ENCODE results near the gene ADGRD1.

ADGRD1 gene

DNA sequence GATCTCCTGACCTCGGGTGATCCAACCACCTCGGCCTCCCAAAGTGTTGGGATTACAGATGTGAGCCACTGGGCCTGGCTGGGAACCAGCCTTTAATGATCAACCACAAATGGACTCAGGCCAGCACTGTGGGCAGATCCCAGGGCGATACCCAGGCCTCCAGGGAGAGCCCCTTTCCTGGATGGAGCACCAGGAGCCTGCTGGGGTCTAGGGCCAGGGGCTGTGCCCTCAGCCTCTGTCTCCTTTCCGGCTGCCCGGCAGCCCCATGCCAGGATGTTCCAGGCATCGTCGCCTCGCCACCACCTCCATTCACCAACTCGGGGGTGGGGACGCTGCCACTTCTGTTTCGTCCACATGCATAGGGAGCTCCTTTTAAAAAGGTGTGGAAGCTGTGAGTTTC is 2.3 kb downstream of the ADGRD1 start:
- DNase-seq (ENCODE audit: low read depth in 2 of 2), result no peak
- H3K4me3 ChIP-seq (replicated peaks in 1 of 2; ENCODE audit: low read depth in 2 of 2, low read length in 2 of 2), result no peak overlapping the region
- TF ChIP-seq, protein P1, sequence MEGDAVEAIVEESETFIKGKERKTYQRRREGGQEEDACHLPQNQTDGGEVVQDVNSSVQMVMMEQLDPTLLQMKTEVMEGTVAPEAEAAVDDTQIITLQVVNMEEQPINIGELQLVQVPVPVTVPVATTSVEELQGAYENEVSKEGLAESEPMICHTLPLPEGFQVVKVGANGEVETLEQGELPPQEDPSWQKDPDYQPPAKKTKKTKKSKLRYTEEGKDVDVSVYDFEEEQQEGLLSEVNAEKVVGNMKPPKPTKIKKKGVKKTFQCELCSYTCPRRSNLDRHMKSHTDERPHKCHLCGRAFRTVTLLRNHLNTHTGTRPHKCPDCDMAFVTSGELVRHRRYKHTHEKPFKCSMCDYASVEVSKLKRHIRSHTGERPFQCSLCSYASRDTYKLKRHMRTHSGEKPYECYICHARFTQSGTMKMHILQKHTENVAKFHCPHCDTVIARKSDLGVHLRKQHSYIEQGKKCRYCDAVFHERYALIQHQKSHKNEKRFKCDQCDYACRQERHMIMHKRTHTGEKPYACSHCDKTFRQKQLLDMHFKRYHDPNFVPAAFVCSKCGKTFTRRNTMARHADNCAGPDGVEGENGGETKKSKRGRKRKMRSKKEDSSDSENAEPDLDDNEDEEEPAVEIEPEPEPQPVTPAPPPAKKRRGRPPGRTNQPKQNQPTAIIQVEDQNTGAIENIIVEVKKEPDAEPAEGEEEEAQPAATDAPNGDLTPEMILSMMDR (IDR thresholded peaks at IDR 0.05; ENCODE audit: low read depth, low read length), result no peak

DNA sequence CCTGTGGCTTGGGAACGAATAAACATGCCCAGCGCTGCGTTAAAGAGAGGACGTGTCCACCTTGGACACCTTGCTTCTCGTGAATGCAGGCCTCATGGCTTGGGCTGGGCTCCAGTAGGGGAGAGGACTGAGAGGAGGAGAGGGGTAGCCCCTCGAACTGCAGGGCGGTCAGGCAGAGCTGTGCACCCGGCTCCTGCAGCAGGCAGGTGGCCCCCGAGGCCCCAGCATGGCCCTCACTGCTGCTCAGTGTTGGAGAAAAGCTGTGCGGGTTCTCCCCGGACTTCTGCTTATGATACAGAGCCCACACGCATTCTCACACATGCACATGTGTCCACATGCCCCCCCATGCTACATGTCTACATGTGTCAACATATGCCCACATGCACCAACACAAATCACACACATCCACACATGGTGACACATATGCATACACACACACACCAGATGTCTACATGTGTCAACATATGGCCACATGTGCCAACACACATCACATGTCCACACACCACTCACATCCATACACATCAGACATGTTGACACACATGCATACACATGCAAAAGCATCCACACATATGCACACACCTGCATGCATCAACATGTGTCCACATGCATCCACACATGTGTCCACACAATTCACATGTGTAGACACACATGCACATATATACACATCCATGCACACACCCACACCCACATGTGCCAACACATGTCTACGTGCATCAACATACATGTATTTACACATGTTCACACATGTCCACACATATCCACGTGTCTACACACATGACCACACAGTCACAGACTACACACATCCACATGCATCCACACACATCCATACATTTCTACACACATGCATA is 3.0 kb downstream of the ADGRD1 start:
- TF ChIP-seq, protein P1 (IDR thresholded peaks at IDR 0.05; ENCODE audit: low read depth, low read length), result no peak
- H3K4me3 ChIP-seq (replicated peaks in 1 of 2; ENCODE audit: low read depth in 2 of 2, low read length in 2 of 2), result no peak overlapping the region
- no peak for DNase-seq (ENCODE audit: low read depth in 2 of 2)

DNA sequence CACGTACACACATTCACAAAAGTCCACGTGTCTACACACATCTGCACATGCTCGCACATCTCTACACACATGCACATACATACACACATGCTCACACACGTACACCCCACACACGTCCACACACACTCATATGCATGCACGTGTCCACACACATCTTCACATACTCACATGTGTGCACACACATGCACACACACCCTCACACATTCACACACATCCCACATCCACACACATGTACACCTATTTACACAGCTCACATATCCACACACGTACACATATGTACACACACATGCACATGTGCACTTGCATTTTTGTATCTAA is 3.6 kb downstream of the ADGRD1 start:
- no peak for DNase-seq (ENCODE audit: low read depth in 2 of 2)
- no peak overlapping the region for H3K4me3 ChIP-seq (replicated peaks in 1 of 2; ENCODE audit: low read depth in 2 of 2, low read length in 2 of 2)
- TF ChIP-seq, protein P1 (IDR thresholded peaks at IDR 0.05; ENCODE audit: low read depth, low read length), result no peak

DNA sequence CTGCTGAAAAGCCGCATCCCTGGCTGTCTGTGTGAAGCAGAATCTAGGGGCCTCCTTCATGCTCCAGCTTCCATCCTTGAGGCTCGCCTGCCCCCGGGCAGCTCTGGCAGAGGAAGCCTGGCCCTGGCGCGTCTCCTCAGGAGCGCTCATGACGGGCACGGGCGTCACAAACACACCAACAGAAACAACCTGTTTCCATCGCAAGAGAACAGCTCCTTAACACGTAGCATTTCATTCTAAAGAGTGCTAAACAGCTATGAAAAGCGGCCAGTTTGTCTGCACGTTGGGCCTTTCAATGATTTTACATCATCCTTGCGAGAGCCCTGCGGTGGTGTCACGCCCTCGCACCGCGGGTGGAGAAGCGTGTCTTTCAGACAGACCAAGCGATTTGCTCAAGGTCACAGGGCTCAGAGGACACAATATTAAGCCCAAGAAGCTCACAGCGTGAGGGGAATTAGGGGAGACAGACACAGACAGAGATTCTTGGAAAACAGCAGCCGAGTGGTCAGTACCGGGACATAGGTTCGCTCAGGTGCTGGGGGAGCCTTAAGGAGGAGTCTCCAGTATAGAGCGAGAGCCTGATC is 4.9 kb downstream of the ADGRD1 start:
- DNase-seq (ENCODE audit: low read depth in 2 of 2), result no peak
- no peak overlapping the region for H3K4me3 ChIP-seq (replicated peaks in 1 of 2; ENCODE audit: low read depth in 2 of 2, low read length in 2 of 2)
- TF ChIP-seq, protein P1 (IDR thresholded peaks at IDR 0.05; ENCODE audit: low read depth, low read length), result no peak

DNA sequence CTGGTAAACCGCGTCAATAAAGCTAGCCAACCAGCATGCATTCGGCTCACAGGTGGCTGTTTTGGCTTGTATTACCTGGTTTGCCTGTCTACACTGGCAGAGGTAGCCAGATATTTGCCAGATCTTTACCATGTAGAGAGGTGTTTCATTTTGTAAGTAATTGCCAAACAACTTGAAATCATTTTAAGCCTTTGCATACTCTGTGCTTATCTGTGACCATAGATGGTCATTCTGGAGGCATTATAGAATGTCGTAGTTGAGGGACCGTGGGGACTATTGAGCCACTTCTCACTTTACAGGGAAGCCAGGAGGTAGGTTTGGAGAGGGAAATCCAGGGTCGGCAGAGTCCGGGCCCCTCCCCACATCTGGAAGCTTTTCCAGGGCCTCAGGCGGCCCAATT is 5.9 kb downstream of the ADGRD1 start:
- H3K4me3 ChIP-seq (replicated peaks in 1 of 2; ENCODE audit: low read depth in 2 of 2, low read length in 2 of 2), result no peak overlapping the region
- TF ChIP-seq, protein P1 (IDR thresholded peaks at IDR 0.05; ENCODE audit: low read depth, low read length), result no peak

DNA sequence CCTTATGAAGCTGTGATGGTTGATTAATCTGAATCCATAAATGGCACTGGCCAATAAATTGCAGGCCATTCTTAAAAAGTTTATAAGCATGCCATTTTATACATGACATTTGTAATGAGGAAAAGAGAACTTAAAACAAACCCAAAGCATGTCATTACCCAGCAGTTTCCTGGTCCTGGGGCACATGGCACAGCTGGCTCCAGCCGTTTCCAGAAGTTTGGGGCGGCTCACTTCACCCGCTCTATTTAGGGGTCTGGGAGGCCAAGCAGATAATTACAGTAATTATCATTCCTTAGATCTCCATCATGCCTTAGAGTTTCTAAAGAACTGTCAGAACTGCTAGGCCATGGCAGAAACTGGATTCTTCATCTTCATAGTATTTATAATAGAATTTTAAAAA is 6.4 kb downstream of the ADGRD1 start:
- TF ChIP-seq, protein P1 (IDR thresholded peaks at IDR 0.05; ENCODE audit: low read depth, low read length), result no peak
- DNase-seq (ENCODE audit: low read depth in 2 of 2), result no peak
- no peak overlapping the region for H3K4me3 ChIP-seq (replicated peaks in 1 of 2; ENCODE audit: low read depth in 2 of 2, low read length in 2 of 2)

More for the DNA sequence above, 5.9 kb downstream of the ADGRD1 start:
- no peak for DNase-seq (ENCODE audit: low read depth in 2 of 2)

Measured in cardiac fibroblast (primary cell).